Stimulated activated CD8-positive, alpha-beta memory T cell treated with anti-CD3 and anti-CD28 coated beads, Interleukin-7, amount 100 ng/mL, for 1 hour (primary cell): Measurements from ENCODE around the gene MTHFD1L.

Experiments
- DNase-seq, 2 donors: peaks; one replicate each; pipeline ENCODE4 v3.0.0-alpha.2; 2020; ENCODE audit warnings: low read depth in 2 of 2

Gene MTHFD1L

DNA sequence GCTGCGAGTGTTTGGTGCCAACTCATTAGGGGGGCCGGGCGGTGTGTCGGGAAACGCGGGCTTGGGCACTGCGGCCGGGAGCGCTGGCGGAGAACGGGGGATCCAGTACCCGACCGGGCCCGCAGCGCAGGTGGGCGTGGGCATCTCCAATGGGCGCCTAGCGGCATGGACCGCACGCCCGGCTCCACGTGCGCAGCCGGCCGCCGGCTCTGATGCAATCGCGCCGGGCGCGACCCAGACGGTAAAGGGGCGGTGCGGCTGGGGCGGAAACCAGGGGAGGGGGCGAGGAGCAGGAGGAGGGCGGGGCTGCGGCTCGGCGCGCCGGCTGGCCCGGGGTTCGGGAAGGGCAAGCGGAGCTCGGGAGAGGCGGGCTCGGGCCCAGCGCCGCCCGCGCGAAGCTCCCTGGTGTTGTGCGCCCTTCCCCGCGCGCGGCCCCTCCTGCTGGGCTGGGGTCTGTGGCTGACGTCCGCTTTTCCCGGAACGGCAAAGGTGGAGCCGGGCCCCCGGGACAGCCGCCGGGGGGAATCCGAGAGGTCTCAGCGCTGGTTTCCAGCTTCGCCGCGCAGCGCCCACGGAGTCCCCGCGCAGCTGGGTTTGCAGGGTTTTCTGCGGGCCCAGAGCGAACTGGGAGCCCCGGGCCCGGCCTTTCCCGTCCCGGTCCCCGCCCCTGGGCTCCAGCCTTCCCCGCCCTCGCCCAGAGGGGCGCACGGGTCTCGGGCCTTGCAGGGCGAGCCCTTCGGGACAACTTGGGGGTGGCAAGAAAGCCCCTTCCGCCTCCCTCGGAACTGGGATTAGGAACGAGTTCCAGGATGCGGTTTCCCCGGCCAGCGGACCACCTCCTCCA, 867 bp downstream of the MTHFD1L start:
- peak; percentile 40 to 46 for DNase-seq

DNA sequence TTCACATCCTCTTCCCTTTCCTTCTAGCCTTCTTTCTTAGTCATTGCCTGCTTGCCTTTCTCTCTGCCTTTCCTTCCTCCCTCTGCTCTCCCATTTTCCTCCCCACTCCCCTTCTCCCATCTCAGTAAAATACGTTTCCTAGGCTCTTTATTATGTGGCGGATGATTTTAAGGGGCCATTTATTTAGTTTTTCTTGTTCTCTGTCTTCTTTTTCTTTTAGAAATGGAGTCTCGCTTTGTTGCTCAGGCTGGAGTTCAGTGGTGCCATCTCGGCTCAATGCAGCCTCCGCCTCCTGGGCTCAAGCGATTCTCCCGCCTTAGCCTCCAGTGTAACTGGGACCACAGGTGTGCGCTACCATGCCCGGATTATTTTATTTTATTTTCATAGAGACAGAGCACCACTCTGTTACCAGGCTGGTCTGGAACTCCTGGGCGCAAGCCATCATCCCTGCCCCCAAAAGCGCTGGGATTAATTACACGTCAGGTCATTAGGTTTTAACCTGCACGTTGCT, 1.5 kb downstream of the MTHFD1L start:
- no peak for DNase-seq

DNA sequence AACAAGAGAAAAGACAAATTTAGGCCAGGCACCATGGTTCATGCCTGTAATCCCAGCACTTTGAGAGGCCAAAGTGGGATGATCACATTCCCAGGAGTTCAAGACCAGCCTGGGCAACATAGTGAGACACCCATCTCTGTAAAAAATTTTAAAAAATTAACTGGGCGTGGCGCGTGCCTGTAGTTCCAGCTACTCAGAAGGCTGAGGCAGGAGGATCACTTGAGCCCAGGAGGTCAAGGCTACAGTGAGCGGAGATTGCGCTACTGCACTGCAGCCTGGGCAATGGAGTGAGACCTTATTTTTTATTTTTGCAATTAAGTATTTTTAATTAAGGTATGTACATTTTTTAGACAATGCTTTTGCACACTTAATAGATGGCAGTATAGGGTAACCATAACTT, 3.3 kb downstream of the MTHFD1L start:
- no peak for DNase-seq

DNA sequence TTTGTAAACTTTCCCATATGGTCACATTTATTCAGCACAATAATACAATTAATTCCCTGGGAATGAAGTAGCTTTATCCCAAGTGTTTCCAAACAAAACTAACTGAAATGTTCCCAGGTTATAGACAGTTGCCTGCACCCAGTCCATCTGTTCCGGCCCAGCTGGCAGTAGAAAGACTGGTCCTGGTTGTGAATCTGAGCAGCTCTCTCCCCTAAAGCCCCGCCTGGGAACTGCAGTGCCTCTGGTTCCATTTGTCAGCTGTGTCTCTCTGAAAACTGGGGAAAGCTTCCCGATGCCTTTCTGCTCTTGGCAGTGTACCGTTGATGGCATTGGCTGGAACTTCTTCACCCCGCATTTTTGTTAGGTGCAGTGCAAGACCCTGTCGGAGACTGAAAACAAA, 8.7 kb downstream of the MTHFD1L start:
- DNase-seq, result no peak

DNA sequence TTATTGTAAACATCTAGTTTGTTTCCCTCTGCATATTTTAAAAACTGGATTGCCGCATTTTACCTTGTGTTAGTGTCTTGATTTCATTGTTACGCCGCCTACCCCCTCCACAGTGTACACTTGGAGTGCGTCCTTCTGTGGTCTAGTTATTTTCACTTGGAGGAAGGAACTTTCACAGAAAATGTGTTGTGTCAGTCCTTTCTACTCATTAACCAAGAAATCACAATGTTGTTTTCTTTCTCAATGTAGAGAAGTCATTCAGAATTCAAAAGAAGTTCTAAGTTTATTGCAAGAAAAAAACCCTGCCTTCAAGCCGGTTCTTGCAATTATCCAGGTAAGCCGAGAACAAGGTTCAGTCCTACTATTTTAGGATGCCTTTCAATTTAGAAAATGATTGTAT, 10.3 kb downstream of the MTHFD1L start:
- no peak for DNase-seq

DNA sequence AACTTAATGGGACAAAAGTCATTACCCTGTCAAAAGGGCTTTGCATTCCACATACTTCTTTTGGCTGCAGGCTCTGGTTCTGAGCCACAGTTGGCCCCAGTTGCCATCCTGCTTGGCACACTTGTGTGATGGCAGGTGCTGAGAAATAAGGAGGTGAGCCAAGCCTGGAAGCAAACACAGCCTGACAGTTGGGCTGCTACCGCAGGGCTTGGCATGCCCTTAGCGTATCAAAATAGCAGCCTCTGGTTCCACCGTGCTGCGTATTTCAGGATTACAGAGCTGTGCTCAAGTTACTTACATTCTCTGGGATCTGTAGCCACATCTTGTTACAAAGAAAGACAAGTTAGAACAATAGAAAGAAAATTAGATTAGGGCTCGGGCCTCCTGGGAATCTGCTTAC, 11.1 kb downstream of the MTHFD1L start:
- no peak for DNase-seq

DNA sequence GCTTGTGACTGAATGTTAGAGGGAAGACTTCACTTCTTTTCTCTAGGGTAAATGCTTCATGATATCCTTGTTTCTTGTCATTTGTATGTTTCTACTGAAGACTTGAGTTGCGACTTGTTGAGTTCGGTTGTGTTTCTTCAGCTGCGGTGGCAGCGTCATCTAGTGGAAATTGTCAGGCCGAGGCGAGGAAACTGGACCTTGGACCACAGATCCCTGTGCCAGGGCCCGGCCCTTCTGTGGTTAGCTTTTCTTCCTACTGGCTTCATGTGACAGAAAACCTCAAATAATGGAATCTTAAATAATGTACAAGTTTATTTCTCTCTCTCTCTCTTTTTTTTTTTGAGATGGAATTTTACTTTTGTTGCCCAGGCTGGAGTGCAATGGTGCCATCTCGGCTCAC, 12.4 kb downstream of the MTHFD1L start:
- DNase-seq, result no peak

DNA sequence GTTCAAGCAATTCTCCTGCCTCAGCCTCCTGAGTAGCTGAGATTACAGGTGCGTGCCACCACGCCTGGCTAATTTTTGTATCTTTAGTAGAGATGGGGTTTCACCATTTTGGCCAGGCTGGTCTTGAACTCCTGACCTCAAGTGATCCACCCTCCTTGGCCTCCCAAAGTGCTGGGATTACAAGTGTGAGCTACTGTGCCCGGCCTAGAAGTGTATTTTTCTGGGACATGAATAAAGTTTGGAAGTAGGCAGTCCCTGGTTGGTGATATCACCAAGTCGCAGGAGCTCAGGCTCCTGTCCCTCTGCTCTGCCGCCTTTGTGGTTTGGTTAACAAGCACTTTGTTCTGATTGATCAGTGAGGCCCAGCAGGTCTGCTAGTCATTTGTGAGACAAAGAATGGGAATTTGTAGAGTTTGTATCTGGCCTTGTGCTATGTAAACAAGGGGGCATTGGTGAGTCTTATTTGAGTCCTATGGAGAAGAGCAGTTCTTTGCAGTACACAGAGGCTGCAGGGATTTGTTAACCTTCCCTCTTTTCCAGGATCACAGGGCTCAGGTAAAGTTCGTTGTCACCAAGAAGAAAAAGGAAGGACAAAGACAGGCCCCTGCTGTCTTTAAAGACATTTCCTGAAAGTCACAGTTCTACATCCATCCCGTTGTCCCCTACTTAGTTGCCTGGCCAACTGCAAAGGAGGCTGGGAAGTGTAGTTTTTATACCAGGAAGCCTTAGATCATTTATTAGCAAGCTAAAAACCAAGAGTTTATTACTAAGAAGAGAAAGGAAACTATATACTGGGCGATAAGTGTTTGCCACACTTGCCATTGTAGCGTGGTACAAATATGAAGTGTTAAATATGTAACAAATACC, 13.1 kb downstream of the MTHFD1L start:
- no peak for DNase-seq

DNA sequence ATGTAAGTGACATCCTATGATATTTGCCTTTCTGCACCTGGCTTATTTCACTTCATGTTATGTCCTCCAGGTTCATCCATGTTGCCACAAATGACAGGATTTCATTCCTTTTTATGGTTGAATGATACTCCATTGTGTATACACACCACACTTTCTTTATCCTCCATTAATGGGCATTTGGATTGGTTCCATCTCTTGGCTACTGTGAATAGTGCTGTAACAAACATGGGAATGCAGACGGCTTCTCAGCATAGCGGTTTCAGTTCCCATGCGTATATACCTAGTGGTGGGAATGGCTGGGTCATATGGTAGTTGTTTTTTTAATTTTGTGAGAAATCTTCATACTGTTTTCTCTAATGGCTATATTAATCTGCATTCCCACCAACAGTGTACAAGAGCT, 14.8 kb downstream of the MTHFD1L start:
- no peak for DNase-seq

DNA sequence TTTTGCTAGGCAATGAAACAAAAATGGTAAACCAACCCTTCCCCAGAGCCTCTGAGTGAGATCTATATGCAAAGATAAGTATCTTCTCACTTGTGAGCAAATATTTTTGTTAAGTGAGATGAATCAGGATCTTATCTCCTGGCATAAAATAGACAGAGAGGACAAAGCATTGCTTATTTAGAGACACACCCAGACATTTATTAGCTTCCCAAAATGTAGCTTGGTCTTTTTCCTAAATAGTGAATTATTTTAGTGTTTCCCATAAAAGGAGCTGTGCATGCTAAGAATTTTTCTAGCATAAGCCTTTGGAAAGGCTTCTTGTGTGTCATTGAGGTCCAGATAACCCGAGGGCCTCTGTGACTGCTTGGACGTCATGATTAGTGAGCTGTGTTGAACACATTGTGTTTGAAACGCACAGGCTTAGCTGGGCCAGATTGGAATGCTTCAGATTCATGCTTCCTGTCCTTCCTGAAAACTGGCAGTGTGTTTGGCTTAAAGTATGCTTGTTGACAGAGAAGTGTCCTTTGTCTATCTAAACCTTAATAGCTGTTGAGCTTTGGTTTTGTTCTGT, 16.5 kb downstream of the MTHFD1L start:
- no peak for DNase-seq

DNA sequence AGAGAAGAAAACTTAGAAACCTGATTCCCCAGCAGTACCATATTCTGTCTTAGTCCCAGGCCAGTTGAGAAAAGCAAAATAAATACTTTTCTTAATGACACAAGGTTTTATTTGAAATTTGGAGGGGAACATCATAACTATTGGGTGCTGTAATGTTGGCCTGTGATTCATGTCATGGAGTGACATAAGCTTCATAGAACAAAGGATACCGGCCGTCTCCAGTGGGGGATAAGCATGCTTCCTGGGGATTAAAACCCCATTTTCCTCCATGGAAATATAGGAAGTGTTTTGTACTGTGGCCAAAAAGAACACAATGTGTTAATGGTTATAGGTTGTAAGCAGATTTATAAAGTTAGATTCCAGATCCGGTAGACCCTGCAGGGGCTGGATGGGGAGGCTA, 18.0 kb downstream of the MTHFD1L start:
- DNase-seq, result no peak

DNA sequence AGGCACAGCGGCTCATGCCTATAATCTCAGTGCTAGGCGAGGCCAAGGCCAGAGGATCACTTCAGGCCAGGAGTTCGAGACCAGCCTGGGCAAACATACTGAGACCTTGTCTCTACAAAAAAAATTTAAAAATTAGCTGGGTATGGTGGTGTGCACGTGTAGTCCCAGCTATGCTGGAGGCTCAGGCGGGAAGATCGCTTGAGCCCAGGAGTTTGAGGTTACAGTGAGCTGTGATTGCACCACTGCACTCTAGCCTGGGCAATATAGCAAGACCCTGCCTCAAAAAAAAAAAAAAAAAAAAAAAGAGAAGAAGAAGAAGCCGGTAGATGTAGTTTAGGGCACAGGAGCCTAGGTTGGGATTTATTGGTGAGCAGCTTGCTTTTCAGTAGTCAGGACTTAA, 20.7 kb downstream of the MTHFD1L start:
- DNase-seq, result no peak

DNA sequence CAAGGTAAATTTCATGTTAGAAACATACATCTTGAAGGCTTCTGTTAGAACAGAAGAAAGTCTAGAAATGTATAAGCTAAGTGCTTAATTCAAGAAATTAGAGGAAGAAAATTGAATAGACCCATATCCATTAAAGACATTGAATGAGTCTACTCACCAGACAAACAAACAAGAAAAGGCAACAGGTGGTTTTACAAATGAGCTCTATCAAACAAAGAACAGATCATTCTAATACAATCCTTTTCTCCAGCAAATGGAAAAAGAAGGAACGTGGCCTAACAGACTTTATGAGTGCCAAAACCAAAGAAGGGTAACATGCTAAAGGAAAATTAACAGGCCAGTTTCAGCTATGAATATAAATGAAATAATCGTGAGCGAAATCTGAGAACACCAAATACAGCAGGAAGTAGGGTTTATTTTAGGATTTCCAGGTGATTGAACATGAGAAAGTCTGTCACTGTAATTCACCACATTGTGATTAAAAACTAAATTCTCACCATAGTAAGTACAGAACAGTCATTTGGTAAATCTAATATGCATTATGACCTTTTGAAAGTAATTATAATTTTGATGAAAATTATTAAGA, 22.6 kb downstream of the MTHFD1L start:
- DNase-seq, result no peak

DNA sequence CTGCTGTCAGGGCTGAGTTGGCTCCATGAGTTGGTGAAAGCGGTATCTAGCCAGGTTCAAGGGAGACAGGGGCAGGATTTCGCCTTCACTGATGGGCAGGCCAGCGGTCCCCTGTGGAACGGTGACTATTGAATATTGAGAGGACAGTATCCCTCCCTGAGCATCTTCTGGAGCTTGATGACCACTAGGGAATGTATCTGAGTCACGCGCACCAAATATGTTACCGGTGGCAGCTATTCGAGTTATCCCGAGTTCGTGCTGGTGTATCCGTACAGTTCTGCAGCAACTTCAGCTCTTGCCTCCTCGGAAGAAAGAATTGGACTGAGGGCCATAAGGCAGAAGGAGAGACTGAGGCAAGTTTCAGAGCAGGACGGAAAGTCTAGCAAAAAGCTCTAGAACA, 24.8 kb downstream of the MTHFD1L start:
- DNase-seq, result no peak

DNA sequence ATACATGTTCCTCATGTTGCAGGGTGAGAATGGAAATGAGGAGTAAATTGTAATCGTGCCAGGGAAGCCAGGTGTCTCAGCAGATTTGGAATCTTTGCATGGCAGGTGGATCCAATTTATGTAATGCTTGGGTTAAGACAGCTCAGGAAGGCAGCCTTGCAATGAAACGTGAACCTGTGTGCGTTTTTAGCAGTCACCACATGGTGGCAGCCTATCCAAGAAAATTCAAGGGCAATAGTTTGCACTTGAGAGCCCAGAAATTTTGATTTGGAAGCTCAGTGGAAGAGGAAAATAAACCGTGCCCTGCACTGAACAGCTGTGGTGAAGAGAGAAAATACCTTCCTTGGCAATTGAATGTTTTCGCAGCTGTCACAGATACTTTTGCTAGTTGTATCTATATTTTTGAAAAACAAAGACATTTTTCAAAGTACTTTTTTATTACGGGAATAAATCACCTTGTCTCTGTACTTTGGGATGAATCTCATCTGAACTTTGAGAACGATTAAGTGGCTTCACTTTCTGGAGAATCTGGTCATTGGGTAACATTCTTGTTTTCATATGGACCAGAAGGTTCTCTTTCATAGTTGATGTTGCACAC, 26.5 kb downstream of the MTHFD1L start:
- DNase-seq, result peak; percentile 24 to 34

DNA sequence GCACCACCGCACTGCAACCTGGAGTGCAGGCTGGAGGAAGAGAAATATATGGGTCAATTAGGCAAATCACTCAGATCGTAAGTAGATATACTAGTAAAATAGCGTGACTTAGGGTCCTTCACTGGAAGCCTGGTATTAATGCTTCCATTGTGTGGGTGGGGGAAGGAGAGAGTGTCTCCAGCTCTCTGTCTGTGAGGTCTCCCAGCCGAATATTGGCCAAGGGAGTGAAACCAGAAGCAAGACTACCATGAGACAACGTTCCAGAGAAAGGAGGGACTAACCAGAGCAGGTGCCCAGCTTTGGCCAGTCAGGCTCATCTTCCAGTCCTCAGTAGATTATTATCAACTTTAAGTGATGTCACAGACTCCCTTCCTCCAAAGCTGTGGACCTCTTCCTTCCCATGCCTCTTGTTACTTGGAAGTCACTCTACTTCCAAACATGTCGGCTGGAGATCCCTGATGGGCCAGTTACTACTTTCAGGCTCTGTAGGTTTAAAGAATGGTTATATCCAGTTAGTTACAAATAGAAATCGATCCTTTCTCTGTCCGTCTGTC, 28.8 kb downstream of the MTHFD1L start:
- DNase-seq, result no peak

DNA sequence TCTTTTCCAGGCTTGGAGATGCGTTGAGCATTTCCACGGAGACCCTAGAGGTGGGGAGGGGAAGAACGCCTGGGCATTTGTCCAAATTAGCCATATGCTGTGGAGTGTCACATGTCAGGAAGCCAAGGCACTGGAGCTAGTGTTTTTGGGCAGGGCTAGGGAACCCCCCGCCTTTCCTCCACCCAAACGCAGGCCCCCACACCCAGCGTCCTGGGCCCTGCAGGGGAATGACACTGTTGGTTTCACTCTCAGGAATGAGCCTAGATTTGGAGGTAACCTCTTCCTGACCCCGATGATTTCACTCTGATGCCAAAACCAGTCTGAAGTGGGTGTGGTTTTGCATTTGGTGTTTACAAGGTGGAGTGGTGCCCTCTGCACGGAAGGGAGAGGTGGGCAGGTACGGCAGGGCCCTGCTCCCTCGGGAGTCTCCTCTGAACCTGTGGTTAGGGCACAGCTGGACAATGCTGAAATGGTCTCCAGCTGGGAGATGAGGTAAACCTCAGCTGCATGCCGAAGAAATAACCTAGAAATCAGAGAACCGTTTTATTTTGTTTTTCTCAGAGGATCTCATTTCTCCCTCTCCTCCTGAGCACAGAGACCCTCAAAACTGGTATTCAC, 29.5 kb downstream of the MTHFD1L start:
- no peak for DNase-seq

DNA sequence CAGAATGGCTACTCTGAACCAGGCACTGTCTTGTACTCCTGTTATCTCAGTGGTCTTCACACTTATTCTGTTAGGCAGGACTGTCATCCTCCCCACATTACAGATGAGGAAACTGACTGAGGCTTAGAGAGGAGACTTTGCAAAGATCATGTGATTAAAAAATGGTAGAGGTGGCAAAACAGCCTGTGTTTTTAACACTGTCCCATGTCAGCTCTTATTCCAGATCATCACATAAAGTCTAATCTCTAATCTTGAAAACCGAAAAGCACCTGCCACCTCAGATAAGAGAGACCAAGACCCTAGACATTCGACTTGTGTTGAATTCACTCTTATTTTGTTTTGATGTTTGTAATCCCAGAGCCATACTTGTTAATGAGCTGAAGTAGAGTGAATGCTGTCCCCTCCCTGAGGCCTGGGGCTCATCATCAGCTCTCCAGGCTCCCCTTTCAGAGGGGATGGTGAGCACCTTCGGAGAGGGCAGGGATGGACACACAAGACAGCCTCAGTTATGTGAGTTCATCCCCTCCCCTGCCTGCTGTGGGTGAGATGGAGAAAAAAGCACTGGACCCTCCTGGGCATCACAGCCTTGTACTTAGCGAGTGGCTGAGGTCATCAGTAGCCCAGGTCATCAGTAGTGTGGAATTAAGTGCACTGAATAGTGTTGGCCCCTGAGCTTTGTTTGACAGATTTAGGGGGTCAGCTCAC, 30.6 kb downstream of the MTHFD1L start:
- no peak for DNase-seq

DNA sequence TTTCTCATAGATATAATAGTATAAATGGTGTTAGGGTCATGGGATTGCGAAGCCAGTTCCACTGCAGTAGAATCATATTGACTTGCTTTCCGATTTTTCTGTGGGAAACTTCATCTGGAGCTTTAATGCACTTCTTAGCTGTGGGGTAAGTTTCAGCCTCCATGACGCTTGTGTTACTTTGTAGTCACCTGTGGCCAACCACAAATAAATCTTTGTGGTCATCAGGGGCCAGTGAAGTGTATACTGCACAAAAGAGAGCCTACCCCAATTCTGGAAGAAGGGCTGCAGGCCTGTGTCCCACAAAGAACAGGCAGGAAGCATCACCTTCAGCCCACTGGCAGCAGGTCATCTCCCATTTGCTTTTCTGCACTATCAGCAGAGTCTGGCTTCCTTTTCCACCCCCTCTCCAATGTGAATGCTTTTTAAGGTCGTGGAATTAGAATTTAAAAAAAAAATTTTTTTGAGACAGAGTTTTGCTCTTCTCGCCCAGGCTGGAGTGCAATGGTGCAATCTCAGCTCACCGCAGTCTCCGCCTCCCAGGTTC, 32.0 kb downstream of the MTHFD1L start:
- no peak for DNase-seq
